GM12801 (cell line): Measurements from ENCODE around the gene MTHFSD.

Source experiments
- TF ChIP-seq, protein P1 (sequence below): IDR thresholded peaks from one replicate; pipeline ENCODE4 v1.5.1; 2011; ENCODE audit warnings: control low read depth; ENCODE audit not compliant: insufficient read length; ENCODE audit errors: extremely low read depth

Gene MTHFSD

DNA sequence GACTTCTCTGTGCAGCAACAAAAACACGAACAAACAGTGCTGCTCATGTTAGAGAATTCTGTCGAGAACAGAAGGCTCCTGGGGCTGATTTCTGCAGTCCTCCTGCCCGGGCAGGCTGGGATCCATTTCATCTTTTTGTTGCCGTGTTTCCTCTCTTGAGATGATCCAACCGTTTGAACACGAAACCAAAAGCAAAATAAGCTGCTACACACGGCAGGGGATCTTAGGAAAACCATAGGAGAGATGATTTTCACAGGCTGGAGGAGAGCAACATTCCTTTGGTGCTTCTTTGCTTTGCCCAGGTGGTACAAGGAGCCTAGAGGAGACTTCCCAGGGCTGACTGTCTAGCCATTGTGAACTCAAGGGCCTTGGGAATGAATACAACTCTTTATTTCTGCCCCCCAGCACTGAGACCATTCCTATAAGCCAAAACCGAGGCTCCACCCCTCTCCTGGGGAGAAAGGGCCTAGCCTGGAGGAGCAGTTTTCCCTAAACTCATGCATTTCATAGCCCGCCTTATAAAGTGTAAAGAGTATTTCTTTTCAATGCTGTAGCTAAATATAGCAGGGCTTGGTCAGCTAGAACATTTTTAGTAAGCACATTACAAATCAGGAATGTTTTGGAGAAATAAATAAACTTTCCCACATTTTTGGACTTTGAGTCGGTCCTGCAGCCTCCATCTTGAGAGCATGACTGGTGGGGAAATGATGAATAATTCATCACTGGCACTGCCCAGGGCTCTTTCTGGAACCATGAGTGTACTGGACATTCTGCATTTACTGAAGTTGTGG is 31.0 kb upstream of the MTHFSD start:
- TF ChIP-seq, protein P1, sequence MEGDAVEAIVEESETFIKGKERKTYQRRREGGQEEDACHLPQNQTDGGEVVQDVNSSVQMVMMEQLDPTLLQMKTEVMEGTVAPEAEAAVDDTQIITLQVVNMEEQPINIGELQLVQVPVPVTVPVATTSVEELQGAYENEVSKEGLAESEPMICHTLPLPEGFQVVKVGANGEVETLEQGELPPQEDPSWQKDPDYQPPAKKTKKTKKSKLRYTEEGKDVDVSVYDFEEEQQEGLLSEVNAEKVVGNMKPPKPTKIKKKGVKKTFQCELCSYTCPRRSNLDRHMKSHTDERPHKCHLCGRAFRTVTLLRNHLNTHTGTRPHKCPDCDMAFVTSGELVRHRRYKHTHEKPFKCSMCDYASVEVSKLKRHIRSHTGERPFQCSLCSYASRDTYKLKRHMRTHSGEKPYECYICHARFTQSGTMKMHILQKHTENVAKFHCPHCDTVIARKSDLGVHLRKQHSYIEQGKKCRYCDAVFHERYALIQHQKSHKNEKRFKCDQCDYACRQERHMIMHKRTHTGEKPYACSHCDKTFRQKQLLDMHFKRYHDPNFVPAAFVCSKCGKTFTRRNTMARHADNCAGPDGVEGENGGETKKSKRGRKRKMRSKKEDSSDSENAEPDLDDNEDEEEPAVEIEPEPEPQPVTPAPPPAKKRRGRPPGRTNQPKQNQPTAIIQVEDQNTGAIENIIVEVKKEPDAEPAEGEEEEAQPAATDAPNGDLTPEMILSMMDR = no peak

DNA sequence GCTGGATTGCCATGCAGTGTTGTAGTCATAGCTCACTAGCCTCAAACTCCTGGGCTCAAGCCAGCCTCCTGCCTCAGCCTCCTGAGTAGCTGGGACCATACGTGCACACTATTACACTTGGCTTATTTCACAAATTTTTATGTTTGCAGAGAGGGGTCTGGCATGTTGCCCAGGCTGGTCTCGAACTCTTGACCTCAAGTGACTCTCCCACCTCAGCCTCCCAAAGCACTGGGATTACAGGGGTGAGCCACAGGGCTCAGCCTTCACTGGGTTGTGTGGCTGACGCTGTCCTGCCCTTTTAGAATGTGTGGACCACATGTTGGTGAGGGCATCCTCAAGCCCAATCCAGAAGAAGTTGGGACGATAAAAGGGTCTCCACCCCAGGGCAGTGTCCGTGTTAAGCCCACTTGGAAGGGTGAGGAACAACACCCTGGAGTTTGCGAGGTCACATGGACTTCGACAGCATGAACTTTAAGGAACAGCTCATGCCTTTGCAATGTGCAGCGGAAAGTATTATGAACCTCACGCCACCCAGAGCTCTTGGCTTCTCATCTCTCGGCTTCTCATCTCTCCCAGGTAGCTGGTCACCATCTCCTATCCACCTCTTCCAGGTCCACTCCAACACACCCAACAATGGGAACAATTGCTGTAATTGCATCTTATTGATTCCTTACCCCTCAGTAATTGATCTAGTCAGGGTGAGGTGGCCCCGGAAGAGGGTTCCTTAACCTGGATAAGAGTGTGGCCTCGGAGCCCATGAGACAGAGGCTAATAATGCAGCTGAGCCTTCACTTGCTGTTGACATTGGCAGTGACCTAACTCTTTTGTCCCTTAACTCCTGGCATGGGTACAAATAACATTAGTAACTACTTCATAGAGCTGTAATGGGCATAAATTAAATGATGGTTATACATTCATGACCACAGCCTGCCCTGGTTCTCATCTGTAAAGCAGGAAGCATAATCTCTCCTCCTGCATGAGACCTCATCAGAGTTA is 30.0 kb upstream of the MTHFSD start:
- TF ChIP-seq, protein P1 = no peak

DNA sequence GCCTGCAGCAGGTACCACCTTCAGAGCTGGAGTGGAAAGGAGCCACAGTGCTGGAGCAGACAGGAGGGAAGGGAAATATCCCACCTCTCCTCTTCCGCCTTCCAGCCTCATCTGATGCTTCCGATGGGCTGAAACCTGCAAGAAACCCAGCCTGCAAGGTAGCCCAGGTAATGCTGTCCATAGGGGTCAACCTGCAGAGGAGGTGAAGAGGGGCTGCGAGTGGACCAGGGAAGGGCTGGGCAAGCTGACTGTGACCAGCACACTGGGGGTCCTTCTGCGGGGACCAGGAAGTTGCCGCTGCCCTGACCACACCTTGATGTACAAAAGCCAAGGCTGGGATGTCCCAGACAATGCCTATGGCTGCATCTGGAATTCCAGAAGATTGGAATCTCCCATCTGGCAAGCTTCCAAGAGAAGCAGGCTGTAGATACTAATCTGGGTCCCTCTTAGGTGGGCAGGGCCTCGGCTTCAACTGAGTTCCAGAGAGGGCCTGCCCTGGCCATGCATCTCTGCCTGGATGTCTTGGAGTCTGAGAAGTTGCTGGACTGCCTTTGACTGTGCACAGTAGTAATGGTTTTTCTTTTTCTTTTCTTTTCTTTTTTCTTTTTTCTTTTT is 29.1 kb upstream of the MTHFSD start:
- TF ChIP-seq, protein P1 = no peak

DNA sequence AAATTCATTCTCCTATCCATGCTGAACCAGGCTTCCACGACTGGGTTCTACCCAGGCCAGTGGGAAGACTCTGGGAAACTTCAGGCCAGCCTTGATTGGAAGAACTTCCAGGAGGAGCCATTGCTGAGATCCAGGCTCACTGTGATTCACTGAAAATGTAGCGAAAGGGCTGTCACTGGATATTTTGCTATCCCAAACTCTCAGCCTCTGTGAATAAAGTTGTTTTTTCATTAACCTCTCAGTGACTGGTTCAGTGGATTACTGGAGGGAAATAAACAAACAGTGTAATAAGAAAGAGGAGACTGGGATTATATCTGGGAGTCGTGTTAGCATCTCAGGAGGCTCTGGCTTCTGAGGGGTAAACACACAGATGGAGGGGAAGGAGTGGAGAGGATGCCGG is 26.4 kb upstream of the MTHFSD start:
- TF ChIP-seq, protein P1 = no peak

DNA sequence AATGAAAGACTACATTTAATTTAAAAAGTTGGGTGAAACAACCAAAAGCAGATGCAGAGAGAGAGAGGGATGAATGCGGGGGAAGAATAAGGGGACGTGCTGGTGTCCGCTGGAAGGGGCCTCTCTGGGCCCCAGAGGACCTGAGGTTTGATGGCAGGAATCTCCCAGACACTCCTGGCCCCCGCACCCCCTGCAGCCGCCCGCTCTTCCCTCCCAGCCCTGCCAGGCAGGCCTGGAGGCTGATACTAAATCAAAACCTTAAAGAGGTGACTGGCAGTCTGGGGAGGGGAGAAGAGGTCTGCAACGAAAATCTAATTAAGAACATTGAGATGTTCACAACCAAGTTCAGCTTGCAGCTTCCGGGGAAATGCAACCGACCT is 25.7 kb upstream of the MTHFSD start:
- TF ChIP-seq, protein P1 = no peak

DNA sequence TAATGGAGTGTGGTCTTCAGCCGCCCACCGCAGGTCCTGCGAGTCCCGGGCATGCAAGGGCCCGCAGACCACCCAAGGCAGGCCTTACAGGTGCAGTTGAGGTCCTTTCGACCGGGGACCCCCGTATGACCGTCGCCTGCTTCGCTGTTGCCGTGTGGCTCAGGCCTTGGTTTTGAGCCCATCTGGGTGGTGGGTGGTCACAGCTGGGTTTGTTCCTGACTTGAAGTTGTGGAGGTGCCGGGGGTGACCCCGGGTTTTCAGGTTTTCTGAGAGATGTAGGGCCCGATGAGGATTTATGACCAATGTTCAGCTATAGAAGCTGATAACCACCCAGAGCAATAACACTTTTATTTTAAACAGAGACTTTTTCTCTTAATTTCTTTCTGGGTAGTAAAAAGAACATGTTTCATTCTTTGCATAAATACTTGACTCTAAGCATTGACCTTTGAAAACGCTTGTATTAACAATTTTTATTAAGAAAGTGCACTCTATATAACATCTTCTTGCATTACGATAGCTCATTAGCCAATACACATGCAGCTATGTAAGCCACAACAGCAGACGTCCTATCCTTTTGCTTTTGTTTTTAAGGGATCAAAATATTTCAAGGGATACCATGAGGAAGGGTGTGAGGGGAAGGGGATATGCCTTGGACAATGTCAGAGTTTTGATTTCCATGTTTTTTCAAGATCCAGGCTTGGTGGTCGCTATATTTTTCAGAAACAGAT is 25.2 kb upstream of the MTHFSD start:
- TF ChIP-seq, protein P1 = no peak
